Suprapubic skin (tissue), 3 donors: ENCODE measurements around the gene TBC1D9.

ENCODE experiments used
- CTCF ChIP-seq, 2 donors: fragments of 200-600 bp in 1 of 2; fragments of 450-650 bp in 1 of 2; sonication (generic) in 1 of 2; IDR thresholded peaks; one replicate each; pipeline ENCODE4 v1.5.1; 2016 to 2019; ENCODE audit warnings: antibody characterized with exemption in 2 of 2, mild to moderate bottlenecking in 1 of 2, moderate library complexity in 1 of 2
- POLR2AphosphoS5 ChIP-seq, 3 donors: sonication (generic); formaldehyde crosslinking; IDR thresholded peaks; one replicate each; pipeline ENCODE4 v1.6.1; 2017; ENCODE audit warnings: antibody characterized with exemption in 3 of 3

DNA sequence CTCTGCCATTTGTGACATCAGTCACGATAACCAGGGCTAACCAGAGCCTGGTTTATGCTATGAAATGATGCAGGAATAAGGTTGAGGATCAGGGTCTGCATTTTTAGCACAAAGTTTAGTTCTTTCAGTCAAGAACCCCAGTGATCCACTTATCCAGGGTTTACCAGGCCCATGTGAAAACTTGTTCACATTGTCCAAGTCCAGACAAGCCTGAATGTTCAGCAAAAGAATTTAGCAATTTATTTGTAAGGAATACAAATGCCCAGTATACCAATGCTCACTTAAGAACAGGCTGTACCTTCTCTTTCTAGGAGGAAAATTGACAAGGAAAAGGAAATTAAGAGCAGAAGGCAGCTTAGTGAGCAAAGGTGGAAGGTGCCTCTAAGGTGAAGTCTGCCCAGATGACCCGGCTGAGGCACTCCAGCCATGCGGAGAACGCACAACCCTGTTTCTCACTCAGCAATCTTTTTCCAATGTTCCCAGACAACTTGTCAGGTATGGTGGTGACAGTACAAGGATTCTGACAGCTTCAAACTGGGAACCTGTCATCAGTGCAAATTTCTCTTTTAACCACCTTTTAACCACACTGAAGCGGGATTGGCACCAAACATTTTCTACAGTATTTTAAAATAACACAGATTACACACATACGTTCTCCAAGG is 54.0 kb downstream of the TBC1D9 start:
- TF ChIP-seq POLR2AphosphoS5 (IDR thresholded peaks at IDR 0.05) (no peak), CTCF (IDR thresholded peaks at IDR 0.05) (no peak)
